ENCODE data around the gene RALGAPA2.

Gene RALGAPA2

GRCh38 chr20:20491784-20492264 lies 220.6 kb downstream of the RALGAPA2 start:
- DNase-seq = no peak

DNA sequence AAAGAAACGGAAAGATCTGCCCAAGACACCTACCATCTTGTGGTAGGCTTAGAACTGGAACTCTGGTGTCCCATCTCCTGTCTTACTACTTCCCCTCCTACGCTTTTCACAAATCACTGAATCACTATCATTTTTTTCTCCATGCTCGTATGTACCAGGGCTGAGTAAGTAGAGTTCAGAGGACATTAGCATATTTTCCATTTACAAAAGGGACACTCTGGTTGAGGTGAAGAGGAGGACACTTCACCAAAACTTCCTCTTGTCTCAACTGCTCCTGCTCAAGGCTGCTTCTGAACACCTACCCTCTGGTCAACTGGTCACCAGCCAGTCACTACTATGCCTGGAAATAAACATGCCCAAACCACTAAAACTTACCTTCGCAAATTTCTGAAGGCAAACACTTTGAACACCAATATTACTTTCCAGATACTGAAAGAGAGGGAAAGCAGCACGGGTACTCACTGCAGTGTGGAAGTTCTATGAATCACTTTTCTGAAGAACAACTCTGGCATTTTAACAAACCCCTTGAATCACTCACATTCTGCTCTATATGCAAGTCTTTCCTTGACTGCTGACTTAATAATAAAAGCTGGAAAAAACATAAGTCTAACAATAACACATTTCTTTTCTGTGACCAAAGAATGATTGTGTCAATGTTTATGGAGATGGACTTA lies 221.2 kb downstream of the RALGAPA2 start:
- DNase-seq = peak; percentile 66 to 72

- peak; percentile 56 to 60 for DNase-seq
Observed at GRCh38 chr20:20490673-20491072, 221.8 kb downstream of the RALGAPA2 start.

DNA sequence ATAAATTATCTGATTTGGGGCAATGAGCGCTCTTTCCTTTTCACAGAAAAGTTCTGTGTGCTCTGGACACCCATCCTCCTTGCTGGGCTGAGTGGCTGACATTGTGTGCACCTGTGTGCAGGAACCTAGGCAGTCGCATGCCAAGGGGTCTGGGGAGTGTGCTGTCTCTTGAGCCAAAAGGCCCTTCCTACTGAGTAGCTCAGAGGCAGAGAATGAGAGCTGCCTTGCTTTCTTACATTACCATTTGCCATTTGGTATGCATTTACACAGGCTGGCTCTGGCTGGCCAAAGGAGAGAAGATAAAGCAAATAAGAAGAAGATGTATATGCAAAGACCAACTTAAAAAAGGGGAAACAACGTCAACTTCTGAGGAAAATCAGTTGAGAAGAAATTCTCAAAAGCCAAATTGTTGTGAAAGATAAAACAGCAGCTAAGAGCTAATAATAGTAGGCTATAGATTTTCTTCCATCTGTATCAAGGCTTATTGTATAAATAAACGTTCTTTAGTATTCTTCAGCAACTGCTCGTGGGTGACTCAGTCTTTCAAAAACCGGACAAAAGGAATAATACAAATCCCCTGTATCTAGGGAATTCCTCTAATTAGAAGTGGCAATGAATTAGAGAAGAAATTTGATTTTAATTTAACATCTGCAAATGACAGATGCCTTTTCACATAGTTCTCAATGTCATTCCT lies 222.6 kb downstream of the RALGAPA2 start:
- peak in 1 of 2 experiments; percentile 45 for DNase-seq

- no peak for DNase-seq
Observed at GRCh38 chr20:20489054-20489453, 223.4 kb downstream of the RALGAPA2 start.

DNA sequence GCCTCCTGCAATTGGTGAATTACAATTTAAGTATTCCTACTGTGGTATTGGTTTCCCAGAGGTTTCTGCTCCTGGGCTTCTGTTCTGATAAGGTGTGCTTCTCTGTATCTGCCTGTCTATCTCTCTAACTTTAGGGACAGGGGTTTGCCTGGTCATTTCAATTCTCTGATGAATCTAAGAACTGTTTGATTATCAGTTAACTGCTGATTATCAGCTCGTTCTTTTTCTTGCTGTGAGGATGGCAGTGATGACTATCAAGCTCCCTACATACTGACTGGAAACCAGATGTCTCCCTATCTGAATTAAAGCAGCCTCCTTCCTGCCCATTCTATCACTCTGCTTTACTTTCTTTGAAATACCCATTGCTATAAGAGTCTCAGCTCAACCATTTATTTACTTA lies 224.1 kb downstream of the RALGAPA2 start:
- no peak for DNase-seq

GRCh38 chr20:20487811-20488210 lies 224.6 kb downstream of the RALGAPA2 start:
- DNase-seq = peak; percentile 53 to 56

- no peak for DNase-seq
Observed at GRCh38 chr20:20483328-20483727, 229.1 kb downstream of the RALGAPA2 start.

DNA sequence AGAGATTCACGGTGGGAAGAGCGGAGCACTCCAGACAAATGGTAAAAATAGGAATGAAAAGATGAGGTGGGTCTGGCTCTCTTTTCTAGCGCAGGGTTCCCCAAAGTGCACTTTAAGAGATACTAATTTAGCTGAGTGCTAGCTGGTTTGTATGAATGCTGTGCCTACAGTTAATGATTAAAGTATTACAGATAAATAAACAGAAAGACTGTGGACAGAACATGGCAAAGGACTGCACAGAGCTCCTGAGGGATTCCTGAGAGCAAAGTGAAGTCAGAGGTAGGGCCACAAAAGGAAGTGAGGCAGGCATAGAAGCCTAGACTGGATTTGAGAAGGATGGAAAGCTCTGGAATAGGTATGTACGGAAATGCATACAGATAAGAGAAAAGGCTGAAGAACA lies 230.0 kb downstream of the RALGAPA2 start:
- DNase-seq = no peak

- no peak for DNase-seq
Observed at GRCh38 chr20:20480689-20481088, 231.8 kb downstream of the RALGAPA2 start.

- no peak for DNase-seq
Observed at GRCh38 chr20:20480126-20480525, 232.3 kb downstream of the RALGAPA2 start.

DNA sequence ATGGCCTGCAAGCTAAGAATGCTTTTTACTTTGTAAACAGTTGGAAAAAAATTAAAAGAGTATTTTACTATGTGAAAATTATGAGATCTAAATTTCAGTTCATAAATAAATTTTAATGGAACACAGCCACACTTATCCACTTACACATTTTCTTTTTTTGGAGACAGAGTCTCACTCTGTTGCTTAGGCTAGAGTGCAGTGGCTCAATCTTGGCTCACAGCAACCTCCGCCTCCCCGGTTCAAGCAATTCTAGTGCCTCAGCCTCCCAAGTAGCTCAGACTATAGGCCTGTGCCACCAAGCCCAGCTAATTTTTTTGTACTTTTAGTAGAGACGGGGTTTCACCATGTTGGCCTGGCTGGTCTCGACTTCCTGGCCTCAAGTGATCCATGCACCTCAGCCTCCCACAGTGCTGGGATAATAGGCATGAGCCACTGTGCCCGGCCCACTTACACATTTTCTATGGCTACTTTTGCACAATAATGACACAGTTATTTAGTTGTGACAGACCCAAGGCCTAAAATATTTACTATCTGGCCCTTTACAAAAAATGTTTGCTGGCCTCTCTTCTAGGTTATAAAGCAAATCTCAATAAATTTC lies 234.9 kb downstream of the RALGAPA2 start:
- DNase-seq = no peak

GRCh38 chr20:20476504-20476903 lies 235.9 kb downstream of the RALGAPA2 start:
- no peak for DNase-seq

GRCh38 chr20:20473657-20474056 lies 238.8 kb downstream of the RALGAPA2 start:
- no peak for DNase-seq

DNA sequence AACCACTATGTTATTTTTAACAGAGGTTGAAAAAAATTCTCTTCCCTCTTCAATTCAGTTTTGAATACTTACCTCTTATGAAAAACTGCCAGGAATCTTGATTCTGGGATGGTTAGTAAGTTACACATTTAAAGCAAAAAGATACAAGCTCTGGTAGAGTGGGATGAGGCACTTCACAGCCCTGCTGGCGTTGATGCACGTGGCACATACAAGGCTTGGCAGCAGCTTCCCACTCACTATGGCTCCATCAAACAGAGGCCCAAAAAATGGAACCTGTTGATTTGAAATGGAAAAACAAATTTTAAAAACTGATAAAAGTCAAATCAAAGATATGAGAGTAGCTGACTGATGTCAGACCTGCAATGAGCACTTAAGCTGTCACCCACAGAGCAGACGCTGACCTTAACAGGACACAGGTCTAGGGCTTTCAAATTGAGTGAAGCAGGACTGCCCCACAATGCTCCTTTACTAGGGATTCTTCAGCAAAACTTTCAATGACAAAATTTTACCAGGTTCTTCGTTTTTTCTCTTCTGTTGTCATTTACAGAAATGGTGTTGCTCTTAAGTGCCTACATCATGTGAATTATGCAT lies 239.7 kb downstream of the RALGAPA2 start:
- no peak for DNase-seq

DNA sequence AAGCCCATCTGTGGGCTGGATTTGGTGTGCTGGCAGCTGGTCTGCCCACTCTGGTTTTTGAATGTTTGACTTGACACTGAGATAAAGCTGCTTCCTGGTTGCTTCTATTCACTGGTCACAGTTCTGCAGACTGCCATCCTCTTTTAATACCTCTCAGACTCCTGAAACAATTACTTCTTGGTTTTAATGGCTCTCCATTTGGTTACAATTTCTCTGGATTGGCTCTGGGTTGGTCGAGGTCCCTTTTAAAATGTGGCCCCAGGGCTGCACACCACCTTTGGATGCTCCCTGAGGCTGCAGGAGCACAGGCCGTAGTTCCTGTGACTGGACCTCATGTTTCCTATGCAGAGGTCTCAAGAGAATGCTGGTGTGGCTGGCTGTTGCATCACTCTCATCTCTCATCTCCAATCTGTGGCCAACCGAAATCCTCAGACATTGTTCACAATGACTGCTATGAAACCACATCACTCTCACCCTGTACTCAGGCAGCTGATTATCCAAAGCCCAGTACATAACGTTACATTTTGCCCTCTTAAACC lies 246.0 kb downstream of the RALGAPA2 start:
- peak in 1 of 2 experiments; percentile 45 for DNase-seq

- DNase-seq = no peak
Observed at GRCh38 chr20:20465252-20465651, 247.2 kb downstream of the RALGAPA2 start.

GRCh38 chr20:20463933-20464374 lies 248.5 kb downstream of the RALGAPA2 start:
- no peak for DNase-seq

GRCh38 chr20:20462185-20462584 lies 250.3 kb downstream of the RALGAPA2 start:
- no peak for DNase-seq

- DNase-seq = no peak
Observed at GRCh38 chr20:20461551-20461950, 250.9 kb downstream of the RALGAPA2 start.

- no peak for DNase-seq
Observed at GRCh38 chr20:20459726-20460125, 252.7 kb downstream of the RALGAPA2 start.

DNA sequence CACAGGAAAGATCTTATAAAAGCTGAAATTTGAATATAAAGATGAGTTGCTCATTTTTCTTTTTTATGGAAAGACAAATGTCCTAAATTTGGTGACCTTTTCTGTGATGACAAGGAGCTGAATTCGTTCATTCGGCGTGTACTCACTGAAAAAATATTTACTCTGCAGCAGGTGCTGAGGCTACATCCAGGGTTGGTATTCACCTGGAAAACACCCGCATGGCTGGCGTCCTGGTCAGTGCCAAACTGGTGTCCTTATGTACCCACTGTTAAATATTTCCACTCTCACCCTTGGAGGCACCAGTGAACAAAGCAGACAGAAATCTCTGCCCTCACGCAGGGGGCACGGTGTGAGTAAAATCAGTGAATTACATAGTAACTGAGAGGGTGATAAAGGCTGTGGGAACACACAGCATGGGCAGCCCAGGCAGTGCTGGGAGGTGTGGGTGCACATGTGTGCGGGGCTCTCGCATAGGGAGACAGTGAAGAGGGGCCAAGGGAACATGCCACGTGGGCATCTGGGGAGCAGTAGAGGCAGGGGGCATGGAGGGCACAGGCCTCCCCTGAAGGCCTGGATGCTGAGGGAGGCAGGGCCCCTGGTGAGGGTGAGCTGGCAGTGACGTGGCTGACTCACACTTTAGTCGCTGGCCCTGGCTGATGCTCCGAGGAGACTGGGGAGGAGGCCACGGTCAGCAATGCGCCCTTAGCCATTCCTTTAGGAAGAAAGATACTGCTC lies 254.9 kb downstream of the RALGAPA2 start:
- no peak for DNase-seq

- DNase-seq = no peak
Observed at GRCh38 chr20:20456741-20457140, 255.7 kb downstream of the RALGAPA2 start.
